ENCODE data around the gene GATA5.

DNA sequence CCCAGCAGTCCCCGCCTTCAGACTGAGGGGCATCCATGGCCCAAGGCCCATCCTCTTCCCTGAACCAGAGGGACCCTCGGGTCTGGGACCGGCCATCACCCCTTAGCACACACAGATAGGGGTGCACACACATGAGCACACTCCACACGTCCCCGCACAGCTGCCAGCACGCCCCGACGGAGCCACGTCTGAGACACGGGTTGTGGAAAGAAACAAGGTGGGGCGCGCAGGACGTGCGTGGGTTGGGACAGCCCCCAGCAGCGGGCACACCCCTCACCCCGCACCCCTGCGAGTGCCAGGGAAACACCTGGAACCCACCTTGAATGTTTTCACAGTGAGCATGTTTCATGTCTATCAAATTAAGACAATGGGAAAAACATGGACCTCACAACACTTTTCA is 6.4 kb downstream of the GATA5 start:
- TF ChIP-seq, protein P1, sequence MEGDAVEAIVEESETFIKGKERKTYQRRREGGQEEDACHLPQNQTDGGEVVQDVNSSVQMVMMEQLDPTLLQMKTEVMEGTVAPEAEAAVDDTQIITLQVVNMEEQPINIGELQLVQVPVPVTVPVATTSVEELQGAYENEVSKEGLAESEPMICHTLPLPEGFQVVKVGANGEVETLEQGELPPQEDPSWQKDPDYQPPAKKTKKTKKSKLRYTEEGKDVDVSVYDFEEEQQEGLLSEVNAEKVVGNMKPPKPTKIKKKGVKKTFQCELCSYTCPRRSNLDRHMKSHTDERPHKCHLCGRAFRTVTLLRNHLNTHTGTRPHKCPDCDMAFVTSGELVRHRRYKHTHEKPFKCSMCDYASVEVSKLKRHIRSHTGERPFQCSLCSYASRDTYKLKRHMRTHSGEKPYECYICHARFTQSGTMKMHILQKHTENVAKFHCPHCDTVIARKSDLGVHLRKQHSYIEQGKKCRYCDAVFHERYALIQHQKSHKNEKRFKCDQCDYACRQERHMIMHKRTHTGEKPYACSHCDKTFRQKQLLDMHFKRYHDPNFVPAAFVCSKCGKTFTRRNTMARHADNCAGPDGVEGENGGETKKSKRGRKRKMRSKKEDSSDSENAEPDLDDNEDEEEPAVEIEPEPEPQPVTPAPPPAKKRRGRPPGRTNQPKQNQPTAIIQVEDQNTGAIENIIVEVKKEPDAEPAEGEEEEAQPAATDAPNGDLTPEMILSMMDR (IDR thresholded peaks at IDR 0.05) = no peak
- TF ChIP-seq POLR2A (IDR thresholded peaks at IDR 0.05) (no peak), EP300 (IDR thresholded peaks at IDR 0.05) (no peak)

Measured in ovary (tissue), 3 donors.